NCI-H2227 treated with DMSO at 0.1 percent for 48 hours (cell line): Measurements from ENCODE around the gene MEDAG.
A peak's percentile ranks its signal among the peaks of the same experiment; 100 is the strongest.

Experiments
- DNase-seq: peaks from one replicate; lab custom pipeline; 2025; lab: John Stamatoyannopoulos, UW

Gene MEDAG

DNA sequence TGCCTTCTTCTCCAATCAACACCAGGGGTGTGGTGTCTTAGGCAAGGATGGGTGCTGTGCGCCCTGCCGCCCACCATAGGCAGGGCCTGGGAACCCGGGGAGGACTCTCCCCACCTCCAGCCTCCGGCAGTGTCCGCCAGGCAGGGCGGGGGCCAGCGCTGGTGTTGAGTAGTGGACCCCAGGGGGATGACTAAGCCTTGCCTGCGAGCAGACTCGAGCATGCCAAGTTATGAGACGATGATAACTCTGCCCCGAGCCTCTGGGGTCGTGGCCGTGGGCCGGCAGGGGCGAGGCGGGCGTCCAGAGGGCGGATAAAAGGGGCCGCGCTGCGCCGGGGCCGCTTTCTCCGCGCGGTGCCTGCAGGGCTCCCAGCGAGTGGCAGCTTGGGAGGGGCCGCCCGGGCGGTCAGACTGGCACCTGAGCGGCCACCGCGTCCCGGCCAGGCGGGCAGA lies at the start of gene MEDAG:
MEDAG (plus strand) TSS at position 340 of the 452 bp plus-strand sequence. CDS start 245 bp downstream, outside the sequence.
- no peak for DNase-seq

DNA sequence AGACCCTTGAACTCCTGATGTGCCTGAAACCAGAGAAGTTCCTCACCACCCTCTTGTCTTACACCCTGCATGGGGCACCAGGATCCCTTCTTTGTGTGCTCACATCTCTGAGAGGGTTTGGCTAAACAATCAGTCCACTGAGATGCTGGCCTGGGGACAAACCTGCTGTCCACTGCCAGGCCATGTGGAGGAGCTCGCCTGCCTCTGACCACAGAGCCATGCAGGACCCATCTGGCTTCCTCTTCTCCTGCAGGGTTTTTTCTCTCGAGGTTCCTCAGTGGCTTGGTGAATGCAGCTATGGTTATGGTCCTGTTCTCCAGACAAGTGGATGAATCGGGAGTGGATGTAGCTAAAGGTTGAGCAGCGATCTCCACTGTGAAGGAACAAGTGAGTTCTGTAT lies 49.1 kb upstream of the MEDAG start:
- no peak for DNase-seq

DNA sequence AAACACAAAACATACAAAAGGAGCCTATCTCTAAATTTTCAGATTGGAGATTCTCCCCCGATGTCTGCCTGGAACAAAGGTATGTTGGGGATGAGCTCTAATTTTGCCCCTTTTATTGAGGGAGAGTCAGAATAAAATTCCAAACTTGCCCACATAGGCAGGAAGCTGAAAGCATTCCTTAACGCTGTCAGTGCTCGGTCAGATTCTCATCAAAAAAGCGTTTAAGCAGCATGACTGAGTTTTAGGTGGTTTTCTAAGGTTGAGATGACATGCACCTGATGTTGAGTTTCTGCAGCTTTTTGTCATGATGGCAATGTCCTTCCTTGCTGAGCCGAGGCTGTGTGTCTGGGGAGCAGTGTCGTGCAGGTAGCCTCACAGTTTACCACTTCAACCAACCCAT lies 48.4 kb upstream of the MEDAG start:
- no peak for DNase-seq

DNA sequence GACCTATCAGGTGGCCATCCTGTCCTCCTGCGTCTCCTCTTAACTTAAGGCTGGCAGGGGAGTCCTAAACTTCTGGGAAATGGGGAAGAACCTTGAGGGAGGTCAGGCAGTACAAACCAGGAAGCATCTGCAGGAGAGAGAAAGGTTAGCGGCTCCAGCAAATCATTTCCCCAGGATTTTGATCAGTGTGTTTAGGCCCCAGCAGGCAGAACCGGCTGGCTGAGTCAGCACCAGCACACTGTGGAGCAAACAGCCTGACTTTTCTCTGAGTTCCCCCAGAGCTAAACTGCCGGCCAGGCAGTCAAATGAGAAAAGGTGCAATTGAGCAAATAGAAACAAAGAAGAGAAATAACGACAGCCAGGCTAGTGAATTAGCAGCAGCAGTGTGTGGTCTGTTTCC lies 46.7 kb upstream of the MEDAG start:
- no peak for DNase-seq

DNA sequence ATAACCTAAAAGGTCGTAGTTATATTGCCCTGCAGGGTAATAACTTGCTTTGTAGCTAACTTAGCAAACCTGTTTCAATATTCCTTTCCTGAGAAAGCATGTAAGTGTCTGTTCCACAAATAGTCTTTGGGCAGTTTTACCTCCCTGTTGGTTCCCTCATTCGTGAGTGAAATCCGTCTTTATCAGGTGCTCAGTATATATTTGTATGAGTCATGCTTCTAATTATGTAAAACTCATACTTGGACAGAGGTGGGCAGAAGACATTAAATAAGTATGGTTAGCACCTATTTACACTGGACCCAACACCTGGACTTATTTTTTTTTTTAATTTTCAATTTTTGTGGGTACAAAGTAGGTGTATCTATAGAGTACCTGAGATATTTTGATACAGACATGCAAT lies 44.9 kb upstream of the MEDAG start:
- no peak for DNase-seq

DNA sequence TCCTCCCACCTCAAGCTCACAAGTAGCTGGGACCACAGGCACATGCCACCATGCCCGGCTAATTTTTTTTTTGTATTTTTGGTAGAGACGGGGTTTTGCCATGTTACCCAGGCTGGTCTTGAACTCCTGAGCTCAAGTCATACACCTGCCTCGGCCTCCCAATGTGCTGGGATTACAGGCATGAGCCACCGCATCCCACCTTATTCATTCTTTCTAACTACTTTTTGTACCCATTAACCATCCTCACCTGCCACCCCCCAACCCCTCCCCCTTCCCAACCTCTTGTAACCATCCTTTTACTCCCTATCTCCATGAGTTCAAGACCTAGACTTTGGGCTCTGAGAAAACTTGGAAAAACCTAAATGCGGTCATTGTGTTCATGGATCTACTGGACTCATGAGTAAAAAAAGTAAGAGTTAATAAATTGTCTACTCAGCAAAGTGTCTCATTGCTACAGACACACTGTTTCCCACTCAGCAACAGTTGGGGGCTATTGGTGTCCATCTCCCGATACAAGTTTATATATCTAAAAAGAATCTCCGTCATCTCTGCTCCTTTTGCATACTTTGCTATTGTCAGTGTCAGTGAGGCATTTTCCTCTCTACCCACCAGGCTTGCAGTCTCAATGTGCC lies 44.1 kb upstream of the MEDAG start:
- DNase-seq = no peak

DNA sequence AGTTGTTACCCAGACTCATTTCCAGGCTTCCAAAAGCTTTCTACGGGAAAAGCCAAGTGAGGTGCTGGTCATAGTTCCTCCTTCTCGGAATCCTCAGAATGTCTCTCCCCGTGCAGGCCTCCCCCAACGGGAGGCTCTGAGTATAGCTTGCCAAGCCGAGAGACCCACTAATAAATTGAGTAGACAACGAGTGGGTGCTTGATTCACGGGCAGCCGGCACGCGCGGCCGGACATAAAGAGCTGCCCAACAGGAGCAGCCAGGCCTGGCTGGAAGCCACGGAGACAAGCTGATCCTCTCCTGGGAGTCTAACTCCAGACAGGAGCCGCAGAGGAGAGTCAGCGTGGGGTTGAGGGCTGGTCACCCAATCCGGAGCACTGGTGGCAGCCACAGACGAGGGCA lies 43.4 kb upstream of the MEDAG start:
- no peak for DNase-seq

DNA sequence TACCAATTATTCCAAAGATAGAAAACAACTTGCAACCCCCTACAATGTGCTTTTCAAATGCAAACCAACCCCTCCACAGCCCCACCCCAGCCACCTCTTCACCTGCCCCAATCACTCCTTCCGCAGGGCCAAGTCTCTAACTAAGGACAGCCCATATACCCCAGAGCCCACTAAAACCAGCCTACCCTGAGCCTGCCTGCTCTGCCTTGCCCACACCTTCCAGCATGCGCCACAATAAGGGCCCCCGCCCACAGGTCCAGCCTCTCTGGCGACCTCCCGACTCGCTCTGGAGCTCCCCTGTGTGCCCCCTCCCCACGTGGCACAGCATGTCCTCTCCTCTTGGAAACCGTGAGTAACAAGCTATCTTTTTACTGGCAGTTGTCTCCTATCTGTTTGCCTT lies 42.8 kb upstream of the MEDAG start:
- DNase-seq = no peak

DNA sequence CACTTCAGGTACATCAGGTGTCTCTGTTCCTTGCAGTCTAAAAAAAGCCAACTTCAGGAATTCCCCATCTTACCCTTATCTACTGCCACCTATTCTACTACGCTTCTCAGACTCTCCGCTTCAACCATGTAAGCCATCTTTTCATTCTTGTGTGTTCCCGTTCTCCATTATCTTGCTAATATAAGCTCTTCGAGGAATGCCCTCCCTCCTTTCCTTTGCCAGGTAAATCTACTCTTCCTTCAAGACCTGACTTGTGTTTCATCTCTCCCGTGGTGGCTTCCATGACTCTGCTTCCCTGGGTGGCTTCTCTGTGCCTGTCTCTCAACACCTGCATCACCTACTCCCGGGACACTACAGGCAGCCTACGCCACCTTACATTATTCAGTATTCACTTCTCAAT lies 42.3 kb upstream of the MEDAG start:
- no peak for DNase-seq

DNA sequence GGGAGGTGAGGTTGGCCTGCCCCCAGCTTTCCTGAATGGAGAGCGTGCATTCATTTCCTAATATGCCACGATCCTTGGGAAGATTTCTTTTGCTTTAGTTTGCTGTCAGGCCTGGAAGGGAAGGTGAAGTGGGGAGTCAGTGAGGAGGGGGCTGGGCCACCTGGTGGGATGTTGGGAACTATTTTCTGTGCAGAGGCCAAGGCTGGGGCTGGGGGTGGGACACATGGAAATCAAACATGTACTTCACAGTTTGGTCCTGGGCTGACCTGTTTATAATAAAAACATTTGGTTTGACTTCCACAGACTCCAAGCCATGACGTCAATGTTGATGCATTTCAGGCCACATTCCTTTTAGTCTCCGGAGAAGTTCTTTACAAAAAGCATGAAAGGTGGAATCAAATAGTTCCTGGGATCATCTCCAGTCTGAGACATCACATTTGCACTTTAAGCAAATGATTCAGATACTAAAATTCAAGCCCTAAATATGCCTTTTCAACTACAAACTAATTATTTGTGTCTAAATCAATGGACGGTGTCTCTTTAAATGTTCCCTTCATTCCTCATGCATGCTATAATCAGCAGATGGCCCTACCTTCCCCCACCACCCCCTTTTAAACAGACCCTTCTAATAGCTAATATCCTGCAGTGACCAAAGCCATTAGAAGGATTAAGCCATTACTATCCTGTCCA lies 41.5 kb upstream of the MEDAG start:
- no peak for DNase-seq

DNA sequence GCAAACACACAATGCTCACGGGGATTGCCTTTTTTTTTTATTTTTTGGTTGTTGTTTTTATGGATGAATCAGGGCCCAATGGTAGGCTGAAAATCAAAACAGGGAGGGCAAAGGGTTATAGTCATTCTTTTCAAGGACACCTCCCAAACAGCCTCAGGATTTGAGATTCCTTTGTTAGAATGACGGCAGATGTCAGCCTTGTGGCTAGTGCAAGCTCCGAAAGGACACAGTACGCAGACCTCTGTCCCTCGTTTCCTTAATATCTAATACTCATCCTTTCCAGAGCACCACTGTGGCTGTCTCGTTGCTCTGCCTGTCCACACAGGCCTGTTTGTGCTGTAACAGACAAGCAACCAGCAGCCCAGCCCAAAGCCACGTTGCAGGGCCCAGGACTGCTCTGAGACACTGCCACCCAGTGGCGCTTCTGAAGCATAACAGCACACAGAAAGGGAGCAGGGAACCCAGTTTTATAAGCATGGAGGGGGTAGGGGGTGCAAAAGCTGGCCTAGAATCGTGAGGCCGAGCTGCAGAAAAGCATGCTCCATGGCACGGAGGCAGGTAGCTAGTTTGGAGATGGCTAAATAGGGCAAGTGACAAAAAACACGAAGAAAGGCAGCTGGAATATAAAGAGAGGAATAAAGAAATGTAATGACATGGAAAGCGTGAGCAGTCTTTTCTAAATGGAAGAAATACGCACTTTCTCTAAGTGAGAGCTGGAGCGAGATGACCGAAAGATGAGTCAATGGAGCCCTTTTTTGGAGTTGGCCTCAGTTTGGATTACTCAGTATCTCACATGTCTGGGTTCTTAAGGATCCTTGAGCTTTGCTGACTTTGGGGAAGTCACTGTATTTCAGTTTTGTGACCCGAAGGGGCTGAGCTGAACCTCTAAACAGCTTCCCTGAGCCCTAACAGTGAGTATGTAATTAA lies 40.7 kb upstream of the MEDAG start:
- peak; percentile 48 for DNase-seq

DNA sequence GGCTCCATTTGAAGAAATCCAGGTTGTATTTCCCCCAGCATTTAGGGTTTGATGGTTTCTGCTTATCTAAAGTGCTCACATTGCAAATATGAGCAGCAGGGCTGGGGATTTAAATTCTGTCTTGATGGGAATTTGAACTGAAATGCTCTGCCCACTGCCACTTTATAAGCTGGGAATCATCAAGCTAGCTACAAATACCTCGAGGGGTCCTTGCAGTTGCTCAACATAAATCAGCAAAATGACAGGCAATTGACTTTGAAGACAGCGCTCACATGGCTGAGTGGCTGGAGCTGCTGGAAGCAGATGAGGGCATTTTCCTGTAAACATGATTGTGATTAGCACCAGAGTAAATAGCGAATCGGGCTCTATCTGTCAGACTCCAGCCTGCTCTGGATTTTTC lies 39.4 kb upstream of the MEDAG start:
- DNase-seq = peak; percentile 69

DNA sequence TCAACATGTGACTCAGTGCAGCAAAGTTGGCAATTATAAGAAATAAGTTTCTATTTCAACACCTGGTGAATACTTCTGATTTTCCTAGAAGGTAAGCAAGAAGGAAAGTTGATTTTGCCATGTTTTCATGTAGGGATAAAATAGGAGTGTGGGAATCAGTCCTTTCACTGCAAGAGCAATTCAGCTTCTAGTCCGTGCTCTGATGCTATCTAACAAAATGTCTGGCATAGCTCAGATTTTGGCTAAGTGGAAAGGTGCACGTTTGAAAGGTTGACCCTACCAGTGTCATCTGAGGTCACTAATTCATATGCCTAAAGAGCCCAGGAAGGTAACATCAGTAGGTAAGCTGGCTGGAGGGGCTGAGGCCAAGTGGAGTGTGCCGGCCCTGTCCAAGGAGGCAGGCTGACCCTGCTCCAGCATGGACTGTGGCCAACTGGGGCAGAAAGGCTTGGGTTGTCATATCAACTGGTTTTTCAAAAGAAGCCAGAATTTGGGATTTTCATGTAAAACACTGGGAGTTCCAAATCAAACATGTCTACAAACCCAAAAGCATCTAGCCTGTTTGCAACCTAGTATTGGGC lies 38.9 kb upstream of the MEDAG start:
- DNase-seq = no peak

DNA sequence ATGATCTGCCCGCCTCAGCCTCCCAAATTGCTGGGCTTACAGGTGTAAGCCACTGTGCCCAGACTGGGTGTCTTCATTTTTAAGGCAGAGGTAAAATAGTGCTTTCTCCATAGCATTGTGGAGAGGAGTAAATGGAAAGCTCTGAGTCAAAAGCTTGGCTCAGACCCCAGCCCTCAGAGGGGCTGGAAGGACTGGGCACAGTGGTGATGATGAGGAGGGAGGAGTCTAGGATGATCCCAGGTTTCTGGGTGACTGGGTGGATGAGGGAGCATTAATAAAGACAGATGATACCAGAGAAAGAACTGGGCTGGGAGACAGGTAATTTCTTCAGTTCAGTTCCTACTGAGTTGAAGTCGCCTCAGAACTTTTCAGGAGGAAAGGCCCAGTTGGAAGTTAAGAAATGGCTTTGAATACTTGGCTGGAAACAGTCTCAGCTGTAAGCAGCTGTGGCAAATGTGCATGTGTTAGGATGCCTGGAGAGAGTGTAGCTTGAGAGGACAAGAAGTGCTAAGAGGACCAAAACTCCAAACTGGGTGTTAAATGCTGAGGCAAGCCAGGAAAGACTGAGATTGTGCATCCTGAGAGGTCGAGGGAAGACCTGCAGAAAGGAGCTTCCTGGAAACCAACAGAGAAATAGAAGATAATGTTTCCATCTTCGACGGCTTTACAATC lies 37.1 kb upstream of the MEDAG start:
- no peak for DNase-seq

DNA sequence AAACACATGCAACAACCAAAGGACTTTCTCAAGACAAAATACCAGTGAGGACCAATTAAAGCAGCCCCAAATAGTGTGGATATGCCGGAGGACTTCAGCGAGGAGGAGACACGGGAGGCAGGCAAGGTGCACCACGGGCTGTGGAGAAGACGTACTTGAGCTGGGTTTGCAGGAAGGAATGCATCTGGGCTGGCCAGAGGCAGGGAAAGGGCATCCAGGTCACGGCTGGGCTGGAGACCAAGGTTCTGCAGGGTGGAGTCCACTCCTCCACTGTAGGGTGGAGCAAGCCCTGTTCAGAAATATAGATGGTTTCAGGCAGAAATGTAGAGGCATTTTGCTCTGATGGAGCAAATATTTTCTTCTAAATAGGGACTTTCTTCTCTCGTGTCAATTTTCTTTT lies 36.6 kb upstream of the MEDAG start:
- no peak for DNase-seq

DNA sequence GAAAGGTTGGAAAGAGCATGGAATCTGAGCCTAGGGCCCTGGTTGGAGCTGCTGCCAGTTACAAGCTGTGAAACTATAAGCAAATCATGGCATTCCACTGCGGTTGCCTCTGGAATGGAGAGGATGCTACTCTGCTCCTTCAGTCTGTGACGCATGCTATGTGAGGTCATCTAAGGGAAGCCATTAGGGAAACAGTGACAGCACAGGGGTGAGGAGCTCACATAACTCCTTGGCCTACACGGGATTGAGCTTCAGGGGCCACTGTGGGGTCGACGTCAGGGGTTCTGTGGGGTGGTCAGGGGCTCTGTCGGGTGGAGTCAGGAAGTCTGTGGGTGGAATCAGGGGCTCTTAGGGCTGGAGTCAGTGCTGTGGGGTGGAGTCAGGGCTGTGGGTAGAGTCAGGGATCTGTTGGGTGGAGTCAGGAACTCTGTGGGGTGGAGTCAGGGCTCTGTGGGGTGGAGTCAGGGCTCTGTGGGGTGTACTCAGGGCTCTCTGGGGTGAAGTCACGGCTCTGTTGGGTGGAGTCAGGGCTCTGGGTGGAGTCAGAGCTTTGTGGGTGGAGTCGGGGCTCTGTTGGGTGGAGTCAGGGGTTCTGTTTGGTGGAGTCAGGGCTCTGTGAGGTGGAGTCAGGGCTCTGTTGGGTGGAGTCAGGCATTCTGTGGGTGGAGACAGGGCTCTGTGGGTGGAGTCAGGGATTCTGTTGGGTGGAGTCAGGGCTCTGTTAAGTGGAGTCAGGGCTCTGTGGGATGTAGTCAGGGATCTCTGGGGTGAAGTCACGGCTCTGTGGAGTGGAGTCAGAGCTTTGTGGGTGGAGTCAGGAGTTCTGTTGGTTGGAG lies 35.8 kb upstream of the MEDAG start:
- no peak for DNase-seq

DNA sequence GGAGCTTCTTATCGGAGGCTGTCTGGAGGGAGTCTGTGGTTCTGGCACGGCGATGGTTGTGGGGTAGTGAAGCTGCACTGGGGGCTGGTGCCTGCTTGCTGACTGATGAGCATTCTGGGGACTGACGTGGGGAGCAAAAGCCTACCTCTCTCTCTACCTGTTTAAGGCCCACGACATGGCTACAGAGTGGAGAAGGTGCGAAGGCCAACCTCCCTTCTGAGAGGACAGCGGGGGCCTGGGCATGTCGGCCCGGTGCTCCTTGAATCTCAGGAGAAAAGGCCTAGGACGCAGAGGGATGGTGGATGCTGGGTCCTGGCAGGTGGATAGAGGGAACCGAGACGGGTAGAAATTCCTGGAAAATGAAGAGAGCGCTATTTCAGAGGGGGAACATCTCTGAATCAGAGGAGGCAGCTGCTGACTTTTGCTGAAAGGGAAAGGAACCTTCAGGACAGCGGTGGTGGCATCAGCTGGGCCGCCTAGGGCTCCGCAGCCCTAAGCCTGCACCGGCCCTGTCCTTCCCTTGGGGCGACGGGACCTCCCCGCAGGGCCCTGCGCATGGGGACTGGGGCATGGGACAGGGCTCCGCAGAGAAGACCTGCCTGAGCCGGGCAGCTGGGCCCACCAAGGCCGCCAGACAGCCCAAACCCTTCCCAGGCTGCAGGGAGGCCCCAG lies 35.0 kb upstream of the MEDAG start:
- no peak for DNase-seq

DNA sequence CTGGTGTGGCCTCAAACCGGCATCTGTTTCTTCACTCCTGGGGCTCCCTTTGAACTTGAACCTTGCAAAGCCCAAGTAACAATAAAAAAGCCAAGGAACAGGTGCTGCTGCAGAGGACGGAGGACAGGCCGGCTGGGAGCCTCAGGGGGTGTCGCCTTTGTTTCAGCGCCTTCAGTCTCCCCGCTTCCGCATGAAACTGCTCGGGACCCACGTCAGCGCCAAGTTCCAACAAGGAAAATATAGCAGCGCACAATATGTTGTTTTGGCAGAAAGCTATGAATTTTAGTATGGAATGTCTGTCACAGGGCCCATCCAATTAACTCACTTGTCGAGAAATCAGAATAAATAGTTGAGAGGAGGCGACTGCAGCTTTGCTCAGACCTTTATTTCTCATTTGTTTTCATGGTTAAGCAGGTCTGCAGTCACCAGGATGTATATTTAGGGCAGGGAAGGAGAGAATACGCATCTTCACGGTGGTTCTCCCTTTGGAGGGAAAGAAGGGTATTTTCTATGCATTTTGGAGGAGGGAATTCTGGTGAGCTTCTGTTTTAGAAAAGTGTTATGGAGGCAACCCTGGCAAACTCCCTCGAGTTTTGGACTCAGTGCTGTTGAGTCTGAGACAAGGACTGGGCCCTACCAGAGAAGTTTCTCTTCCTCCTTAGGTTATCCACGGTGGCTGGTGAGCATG lies 34.3 kb upstream of the MEDAG start:
- no peak for DNase-seq

DNA sequence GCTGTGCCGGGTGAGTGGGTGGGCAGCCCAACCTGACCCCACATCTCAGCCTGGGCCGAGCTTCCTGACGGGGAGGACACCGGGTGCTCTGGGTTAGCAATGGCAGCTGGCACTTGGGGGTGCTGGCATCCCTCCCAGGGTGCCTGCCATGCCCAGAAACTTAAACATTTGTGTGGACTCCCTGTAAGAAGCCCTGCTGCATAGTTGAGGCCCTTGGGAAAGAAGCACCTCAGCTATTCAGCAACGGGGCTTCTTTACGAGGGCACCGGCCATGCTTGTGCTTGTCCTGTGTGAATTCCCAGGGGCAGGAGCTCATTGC lies 33.8 kb upstream of the MEDAG start:
- no peak for DNase-seq
